ENCODE results near the gene SLC10A1. TPM values are rescaled to one million over a fixed set of nuclear protein-coding genes. Genes with fewer than 3 reads are reported as not detected.

The SLC10A1 gene
- total and polyA plus RNA-seq, 2 experiments from 2014 or later: 0.10 TPM; not detected in 1

DNA sequence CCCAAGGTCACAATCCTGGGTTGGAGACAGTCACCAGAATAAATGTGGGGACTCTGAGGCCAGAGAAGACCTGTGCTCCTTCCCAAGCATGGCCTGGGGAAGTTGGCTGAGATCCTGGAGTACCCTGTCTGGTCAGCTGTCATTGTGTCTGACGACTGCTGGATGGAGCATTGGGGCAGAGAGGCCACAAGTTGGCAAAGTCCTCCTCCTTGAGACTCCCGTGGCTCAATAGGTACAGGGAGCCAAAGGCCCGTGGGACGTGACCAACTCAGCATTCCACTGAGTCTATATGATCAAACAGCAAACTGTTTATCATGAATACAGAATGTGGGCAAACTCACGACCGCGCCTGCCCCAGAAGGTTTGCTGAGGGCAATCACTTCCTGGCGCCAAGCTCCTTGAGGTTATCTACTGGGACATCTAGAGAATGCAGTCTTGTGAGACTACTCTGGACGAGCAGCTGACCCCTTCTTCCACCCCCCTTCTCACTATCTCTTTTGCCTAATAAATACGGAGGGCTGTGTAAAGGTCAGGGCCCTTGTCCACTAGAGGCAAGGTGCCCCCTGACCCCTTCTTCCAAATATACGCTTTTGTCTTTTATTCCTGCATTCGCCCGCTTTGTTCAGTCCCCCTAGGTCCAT is 14.3 kb upstream of the SLC10A1 start:
- Mint-ChIP-seq H3K27ac (no peak overlapping the region), H3K36me3 (ENCODE audit: low read depth) (no peaks in the 10 kb centered on the region), H3K4me1 (no peaks in the 10 kb centered on the region), H3K27me3 (ENCODE audit: insufficient read depth, low read depth, poor library complexity) (no peaks in the 10 kb centered on the region), H3K9me3 (0 out of 3 replicates have a peak, but pooled peaks cover 10% of the 10 kb centered on the region), H3K4me3 (no peak overlapping the region)
- Histone ChIP-seq H3K9me2 (ENCODE audit: insufficient read depth) (peaks cover 6% of the 10 kb centered on the region; the same call in 1 of the 2 replicates), H3F3A (replicated peaks; ENCODE audit: low read depth) (no peaks in the 10 kb centered on the region), H3K4me1 (ENCODE audit: insufficient read depth) (no peaks in the 10 kb centered on the region), H3K4me3 (no peak overlapping the region), H3K36me3 (ENCODE audit: insufficient read depth) (no peaks in the 10 kb centered on the region), H3K4me2 (no peak overlapping the region), H3K79me2 (replicated peaks; ENCODE audit: insufficient read depth) (no peaks in the 10 kb centered on the region), H2AFZ (no peak overlapping the region), H4K20me1 (replicated peaks; ENCODE audit: insufficient read depth) (no peaks in the 10 kb centered on the region), H3K27ac (ENCODE audit: low read depth) (no peak overlapping the region), H3K27me3 (ENCODE audit: insufficient read depth) (no peaks in the 10 kb centered on the region)
- DNase-seq (ENCODE audit: low spot score) (no peak), ATAC-seq (no peak)
- TF ChIP-seq STAT1 (IDR thresholded peaks at IDR 0.05; ENCODE audit: unreplicated experiment): no peak
- TF ChIP-seq, protein P1, sequence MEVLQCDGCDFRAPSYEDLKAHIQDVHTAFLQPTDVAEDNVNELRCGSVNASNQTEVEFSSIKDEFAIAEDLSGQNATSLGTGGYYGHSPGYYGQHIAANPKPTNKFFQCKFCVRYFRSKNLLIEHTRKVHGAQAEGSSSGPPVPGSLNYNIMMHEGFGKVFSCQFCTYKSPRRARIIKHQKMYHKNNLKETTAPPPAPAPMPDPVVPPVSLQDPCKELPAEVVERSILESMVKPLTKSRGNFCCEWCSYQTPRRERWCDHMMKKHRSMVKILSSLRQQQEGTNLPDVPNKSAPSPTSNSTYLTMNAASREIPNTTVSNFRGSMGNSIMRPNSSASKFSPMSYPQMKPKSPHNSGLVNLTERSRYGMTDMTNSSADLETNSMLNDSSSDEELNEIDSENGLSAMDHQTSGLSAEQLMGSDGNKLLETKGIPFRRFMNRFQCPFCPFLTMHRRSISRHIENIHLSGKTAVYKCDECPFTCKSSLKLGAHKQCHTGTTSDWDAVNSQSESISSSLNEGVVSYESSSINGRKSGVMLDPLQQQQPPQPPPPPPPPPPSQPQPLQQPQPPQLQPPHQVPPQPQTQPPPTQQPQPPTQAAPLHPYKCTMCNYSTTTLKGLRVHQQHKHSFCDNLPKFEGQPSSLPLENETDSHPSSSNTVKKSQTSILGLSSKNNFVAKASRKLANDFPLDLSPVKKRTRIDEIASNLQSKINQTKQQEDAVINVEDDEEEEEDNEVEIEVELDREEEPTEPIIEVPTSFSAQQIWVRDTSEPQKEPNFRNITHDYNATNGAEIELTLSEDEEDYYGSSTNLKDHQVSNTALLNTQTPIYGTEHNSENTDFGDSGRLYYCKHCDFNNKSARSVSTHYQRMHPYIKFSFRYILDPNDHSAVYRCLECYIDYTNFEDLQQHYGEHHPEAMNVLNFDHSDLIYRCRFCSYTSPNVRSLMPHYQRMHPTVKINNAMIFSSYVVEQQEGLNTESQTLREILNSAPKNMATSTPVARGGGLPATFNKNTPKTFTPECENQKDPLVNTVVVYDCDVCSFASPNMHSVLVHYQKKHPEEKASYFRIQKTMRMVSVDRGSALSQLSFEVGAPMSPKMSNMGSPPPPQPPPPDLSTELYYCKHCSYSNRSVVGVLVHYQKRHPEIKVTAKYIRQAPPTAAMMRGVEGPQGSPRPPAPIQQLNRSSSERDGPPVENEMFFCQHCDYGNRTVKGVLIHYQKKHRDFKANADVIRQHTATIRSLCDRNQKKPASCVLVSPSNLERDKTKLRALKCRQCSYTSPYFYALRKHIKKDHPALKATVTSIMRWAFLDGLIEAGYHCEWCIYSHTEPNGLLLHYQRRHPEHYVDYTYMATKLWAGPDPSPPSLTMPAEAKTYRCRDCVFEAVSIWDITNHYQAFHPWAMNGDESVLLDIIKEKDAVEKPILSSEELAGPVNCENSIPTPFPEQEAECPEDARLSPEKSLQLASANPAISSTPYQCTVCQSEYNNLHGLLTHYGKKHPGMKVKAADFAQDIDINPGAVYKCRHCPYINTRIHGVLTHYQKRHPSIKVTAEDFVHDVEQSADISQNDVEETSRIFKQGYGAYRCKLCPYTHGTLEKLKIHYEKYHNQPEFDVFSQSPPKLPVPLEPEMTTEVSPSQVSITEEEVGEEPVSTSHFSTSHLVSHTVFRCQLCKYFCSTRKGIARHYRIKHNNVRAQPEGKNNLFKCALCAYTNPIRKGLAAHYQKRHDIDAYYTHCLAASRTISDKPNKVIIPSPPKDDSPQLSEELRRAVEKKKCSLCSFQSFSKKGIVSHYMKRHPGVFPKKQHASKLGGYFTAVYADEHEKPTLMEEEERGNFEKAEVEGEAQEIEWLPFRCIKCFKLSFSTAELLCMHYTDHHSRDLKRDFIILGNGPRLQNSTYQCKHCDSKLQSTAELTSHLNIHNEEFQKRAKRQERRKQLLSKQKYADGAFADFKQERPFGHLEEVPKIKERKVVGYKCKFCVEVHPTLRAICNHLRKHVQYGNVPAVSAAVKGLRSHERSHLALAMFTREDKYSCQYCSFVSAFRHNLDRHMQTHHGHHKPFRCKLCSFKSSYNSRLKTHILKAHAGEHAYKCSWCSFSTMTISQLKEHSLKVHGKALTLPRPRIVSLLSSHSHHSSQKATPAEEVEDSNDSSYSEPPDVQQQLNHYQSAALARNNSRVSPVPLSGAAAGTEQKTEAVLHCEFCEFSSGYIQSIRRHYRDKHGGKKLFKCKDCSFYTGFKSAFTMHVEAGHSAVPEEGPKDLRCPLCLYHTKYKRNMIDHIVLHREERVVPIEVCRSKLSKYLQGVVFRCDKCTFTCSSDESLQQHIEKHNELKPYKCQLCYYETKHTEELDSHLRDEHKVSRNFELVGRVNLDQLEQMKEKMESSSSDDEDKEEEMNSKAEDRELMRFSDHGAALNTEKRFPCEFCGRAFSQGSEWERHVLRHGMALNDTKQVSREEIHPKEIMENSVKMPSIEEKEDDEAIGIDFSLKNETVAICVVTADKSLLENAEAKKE (CRISPR knock-in tag; IDR thresholded peaks at IDR 0.05): no peak
- TF ChIP-seq EZH2 (IDR thresholded peaks at IDR 0.05; ENCODE audit: low read depth, unreplicated experiment): no peak
- no peak for TF ChIP-seq JUNB (IDR thresholded peaks at IDR 0.05; ENCODE audit: unreplicated experiment)
- TF ChIP-seq NANOG (IDR thresholded peaks at IDR 0.05; ENCODE audit: borderline replicate concordance): no peak
- no peak for TF ChIP-seq POLR2AphosphoS5 (IDR thresholded peaks at IDR 0.05; ENCODE audit: low read depth)
- TF ChIP-seq, protein P2, sequence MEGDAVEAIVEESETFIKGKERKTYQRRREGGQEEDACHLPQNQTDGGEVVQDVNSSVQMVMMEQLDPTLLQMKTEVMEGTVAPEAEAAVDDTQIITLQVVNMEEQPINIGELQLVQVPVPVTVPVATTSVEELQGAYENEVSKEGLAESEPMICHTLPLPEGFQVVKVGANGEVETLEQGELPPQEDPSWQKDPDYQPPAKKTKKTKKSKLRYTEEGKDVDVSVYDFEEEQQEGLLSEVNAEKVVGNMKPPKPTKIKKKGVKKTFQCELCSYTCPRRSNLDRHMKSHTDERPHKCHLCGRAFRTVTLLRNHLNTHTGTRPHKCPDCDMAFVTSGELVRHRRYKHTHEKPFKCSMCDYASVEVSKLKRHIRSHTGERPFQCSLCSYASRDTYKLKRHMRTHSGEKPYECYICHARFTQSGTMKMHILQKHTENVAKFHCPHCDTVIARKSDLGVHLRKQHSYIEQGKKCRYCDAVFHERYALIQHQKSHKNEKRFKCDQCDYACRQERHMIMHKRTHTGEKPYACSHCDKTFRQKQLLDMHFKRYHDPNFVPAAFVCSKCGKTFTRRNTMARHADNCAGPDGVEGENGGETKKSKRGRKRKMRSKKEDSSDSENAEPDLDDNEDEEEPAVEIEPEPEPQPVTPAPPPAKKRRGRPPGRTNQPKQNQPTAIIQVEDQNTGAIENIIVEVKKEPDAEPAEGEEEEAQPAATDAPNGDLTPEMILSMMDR (conservative IDR thresholded peaks at IDR 0.05; ENCODE audit: low read depth in 2 of 2): no peak
- TF ChIP-seq ZNF114 (CRISPR knock-in tag; IDR thresholded peaks at IDR 0.05): no peak
- TF ChIP-seq, protein P3, sequence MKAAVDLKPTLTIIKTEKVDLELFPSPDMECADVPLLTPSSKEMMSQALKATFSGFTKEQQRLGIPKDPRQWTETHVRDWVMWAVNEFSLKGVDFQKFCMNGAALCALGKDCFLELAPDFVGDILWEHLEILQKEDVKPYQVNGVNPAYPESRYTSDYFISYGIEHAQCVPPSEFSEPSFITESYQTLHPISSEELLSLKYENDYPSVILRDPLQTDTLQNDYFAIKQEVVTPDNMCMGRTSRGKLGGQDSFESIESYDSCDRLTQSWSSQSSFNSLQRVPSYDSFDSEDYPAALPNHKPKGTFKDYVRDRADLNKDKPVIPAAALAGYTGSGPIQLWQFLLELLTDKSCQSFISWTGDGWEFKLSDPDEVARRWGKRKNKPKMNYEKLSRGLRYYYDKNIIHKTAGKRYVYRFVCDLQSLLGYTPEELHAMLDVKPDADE (IDR thresholded peaks at IDR 0.05): no peak
- TF ChIP-seq ZNF331 (CRISPR knock-in tag; IDR thresholded peaks at IDR 0.05; ENCODE audit: low read depth): no peak
- TF ChIP-seq, protein P4, sequence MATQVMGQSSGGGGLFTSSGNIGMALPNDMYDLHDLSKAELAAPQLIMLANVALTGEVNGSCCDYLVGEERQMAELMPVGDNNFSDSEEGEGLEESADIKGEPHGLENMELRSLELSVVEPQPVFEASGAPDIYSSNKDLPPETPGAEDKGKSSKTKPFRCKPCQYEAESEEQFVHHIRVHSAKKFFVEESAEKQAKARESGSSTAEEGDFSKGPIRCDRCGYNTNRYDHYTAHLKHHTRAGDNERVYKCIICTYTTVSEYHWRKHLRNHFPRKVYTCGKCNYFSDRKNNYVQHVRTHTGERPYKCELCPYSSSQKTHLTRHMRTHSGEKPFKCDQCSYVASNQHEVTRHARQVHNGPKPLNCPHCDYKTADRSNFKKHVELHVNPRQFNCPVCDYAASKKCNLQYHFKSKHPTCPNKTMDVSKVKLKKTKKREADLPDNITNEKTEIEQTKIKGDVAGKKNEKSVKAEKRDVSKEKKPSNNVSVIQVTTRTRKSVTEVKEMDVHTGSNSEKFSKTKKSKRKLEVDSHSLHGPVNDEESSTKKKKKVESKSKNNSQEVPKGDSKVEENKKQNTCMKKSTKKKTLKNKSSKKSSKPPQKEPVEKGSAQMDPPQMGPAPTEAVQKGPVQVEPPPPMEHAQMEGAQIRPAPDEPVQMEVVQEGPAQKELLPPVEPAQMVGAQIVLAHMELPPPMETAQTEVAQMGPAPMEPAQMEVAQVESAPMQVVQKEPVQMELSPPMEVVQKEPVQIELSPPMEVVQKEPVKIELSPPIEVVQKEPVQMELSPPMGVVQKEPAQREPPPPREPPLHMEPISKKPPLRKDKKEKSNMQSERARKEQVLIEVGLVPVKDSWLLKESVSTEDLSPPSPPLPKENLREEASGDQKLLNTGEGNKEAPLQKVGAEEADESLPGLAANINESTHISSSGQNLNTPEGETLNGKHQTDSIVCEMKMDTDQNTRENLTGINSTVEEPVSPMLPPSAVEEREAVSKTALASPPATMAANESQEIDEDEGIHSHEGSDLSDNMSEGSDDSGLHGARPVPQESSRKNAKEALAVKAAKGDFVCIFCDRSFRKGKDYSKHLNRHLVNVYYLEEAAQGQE (IDR thresholded peaks at IDR 0.05; ENCODE audit: unreplicated experiment): no peak
- no peak for TF ChIP-seq EZH2phosphoT487 (IDR thresholded peaks at IDR 0.05; ENCODE audit: unreplicated experiment)
- TF ChIP-seq CREB1 (CRISPR knock-in tag; IDR thresholded peaks at IDR 0.05; ENCODE audit: low read depth): no peak

All from GM23338 (cell line).